GM23248 (cell line): ENCODE measurements around the gene MAGEA4. TPM values are rescaled to one million over a fixed set of nuclear protein-coding genes. Genes with fewer than 3 reads are reported as not detected.

Experiments used
- DNase-seq: peaks from one replicate; pipeline ENCODE4 v3.0.0-alpha.2; 2015
- H2AFZ ChIP-seq: fragments of 200-600 bp; sonication (generic); 2 replicates; pipeline ENCODE4 v1.6.1; 2016; ENCODE audit warnings: antibody characterized with exemption
- H3F3A ChIP-seq: fragments of 200-600 bp; sonication (generic); 2 replicates; pipeline ENCODE4 v1.6.1; 2016; ENCODE audit warnings: mild to moderate bottlenecking, antibody characterized with exemption, mixed run types; ENCODE audit not compliant: insufficient read depth
- H3K27ac ChIP-seq: fragments of 200-600 bp; sonication (generic); 2 replicates; pipeline ENCODE4 v1.5.1; 2016; ENCODE audit warnings: mild to moderate bottlenecking
- H3K27me3 ChIP-seq: fragments of 200-600 bp; sonication (generic); replicated peaks from 2 replicates; pipeline ENCODE4 v1.6.1; 2016; ENCODE audit warnings: mild to moderate bottlenecking; ENCODE audit not compliant: insufficient read depth
- H3K36me3 ChIP-seq: fragments of 200-600 bp; sonication (generic); 2 replicates; pipeline ENCODE4 v1.6.1; 2016; ENCODE audit warnings: low read depth, mild to moderate bottlenecking
- H3K4me1 ChIP-seq: fragments of 200-600 bp; sonication (generic); 2 replicates; pipeline ENCODE4 v1.6.1; 2016; ENCODE audit warnings: mild to moderate bottlenecking; ENCODE audit not compliant: insufficient read depth
- H3K4me2 ChIP-seq: fragments of 200-600 bp; sonication (generic); one replicate; pipeline ENCODE4 v1.6.1; 2016; ENCODE audit warnings: mild to moderate bottlenecking; ENCODE audit not compliant: unreplicated experiment
- H3K4me3 ChIP-seq: fragments of 200-600 bp; sonication (generic); 2 replicates; pipeline ENCODE4 v1.5.1; 2016; ENCODE audit warnings: mild to moderate bottlenecking
- H3K79me2 ChIP-seq: fragments of 200-600 bp; sonication (generic); 2 replicates; pipeline ENCODE4 v1.6.1; 2016; ENCODE audit warnings: mild to moderate bottlenecking; ENCODE audit not compliant: insufficient read depth
- H3K9ac ChIP-seq: fragments of 200-600 bp; sonication (generic); 2 replicates; pipeline ENCODE4 v1.6.1; 2016; ENCODE audit warnings: mild to moderate bottlenecking
- H3K9me2 ChIP-seq: fragments of 200-600 bp; sonication (generic); 2 replicates; pipeline ENCODE4 v1.6.1; 2016; ENCODE audit warnings: mixed run types, mild to moderate bottlenecking, moderate library complexity; ENCODE audit not compliant: insufficient read depth
- H3K9me3 ChIP-seq: fragments of 200-600 bp; sonication (generic); one replicate; pipeline ENCODE4 v1.6.1; 2017; ENCODE audit warnings: low read depth
- H4K20me1 ChIP-seq: fragments of 200-600 bp; sonication (generic); 2 replicates; pipeline ENCODE4 v1.6.0; 2016; ENCODE audit not compliant: insufficient read depth
- EZH2 ChIP-seq: fragments of 200-600 bp; sonication (generic); IDR thresholded peaks from 2 replicates; pipeline ENCODE4 v1.6.1; 2018; ENCODE audit warnings: antibody characterized with exemption, mild to moderate bottlenecking; ENCODE audit not compliant: insufficient read depth, poor library complexity, severe bottlenecking
- EZH2phosphoT487 ChIP-seq: fragments of 200-600 bp; sonication (generic); IDR thresholded peaks from 2 replicates; pipeline ENCODE4 v1.6.1; 2018; ENCODE audit warnings: antibody characterized with exemption, moderate library complexity, mild to moderate bottlenecking, low read depth; ENCODE audit not compliant: insufficient read depth
- WGBS, 2 experiments: methylation state at CpG; one replicate each; pipeline ENCODE4 v1.1.6; 2015 to 2017; ENCODE audit warnings: low lambda C conversion rate in 2 of 2, low coverage in 1 of 2; ENCODE audit errors: missing lambda C conversion rate in 2 of 2; 5-methylcytosine and 5-hydroxymethylcytosine counted together
- in situ Hi-C: fragments of 300-500 bp; cut with MboI; formaldehyde crosslinking; loops from 2 replicates; pipeline ENCODE4 v1.15.0; 2020
- polyA plus RNA-seq: library from polyadenylated mRNA; unstranded; fragments of >200 nt; fragmentation: Nextera tagmentation; extraction: Ambion mirVana; gene quantifications from 2 replicates; pipeline ENCODE4 v1.2.1, GENCODE V29; 2016
- total RNA-seq: library from RNA; depleted of rRNA; stranded (reverse); fragments of >200 nt; shearing (Covaris generic); gene quantifications from 2 replicates; pipeline ENCODE4 v1.2.3, GENCODE V29; 2014; rRNA removed

The MAGEA4 gene
- not detected in 2 replicates for total RNA-seq
- polyA plus RNA-seq, result not detected in 2 replicates

- Histone ChIP-seq H3F3A (no peaks in the 10 kb centered on the region), H3K4me3 (no peak within 1 kb of the TSS), H3K36me3 (no peaks in the 10 kb centered on the region), H3K9me2 (no peaks in the 10 kb centered on the region), H2AFZ (no peak within 1 kb of the TSS), H3K4me1 (no peaks in the 10 kb centered on the region), H3K9ac (no peak within 1 kb of the TSS), H3K27ac (no peak within 1 kb of the TSS), H3K9me3 (no peaks in the 10 kb centered on the region), H3K27me3 (no peaks in the 10 kb centered on the region), H3K4me2 (no peak within 1 kb of the TSS), H4K20me1 (no peaks in the 10 kb centered on the region), H3K79me2 (no peaks in the 10 kb centered on the region)
- DNase-seq, result no peak
- no peak for TF ChIP-seq EZH2
- no peak for TF ChIP-seq EZH2phosphoT487
- WGBS, 2 experiments, result 96 to 97% methylated on average over 10 to 11 of the region's 11 CpGs
- in situ Hi-C loops, result no loop called here
Observed at GRCh38 chrX:151912780-151913179, at the start of gene MAGEA4. MAGEA4 (plus strand) TSS chrX:151912889; CDS start chrX:151923665, 10,776 bp downstream.

- Histone ChIP-seq H3F3A (peaks cover 12% of the 10 kb centered on the region), H3K4me1 (peaks cover 22% of the 10 kb centered on the region), H3K79me2 (no peaks in the 10 kb centered on the region), H4K20me1 (no peaks in the 10 kb centered on the region), H3K36me3 (no peaks in the 10 kb centered on the region), H3K27me3 (no peaks in the 10 kb centered on the region), H3K4me2 (peak overlapping the region; percentile 76), H3K9me3 (no peaks in the 10 kb centered on the region), H3K9ac (peak overlapping the region; percentile 79), H2AFZ (no peak overlapping the region), H3K27ac (peak overlapping the region; percentile 95), H3K4me3 (peak overlapping the region; percentile 61), H3K9me2 (no peaks in the 10 kb centered on the region)
- 0% methylated on average over 1 of the region's 1 CpG for WGBS, 2 experiments
- no peak for TF ChIP-seq EZH2
- no peak for TF ChIP-seq EZH2phosphoT487
- in situ Hi-C loops, result no loop called here
- peak; percentile 60 for DNase-seq
Observed at GRCh38 chrX:151870602-151871001, 42.1 kb upstream of the MAGEA4 start.

GRCh38 chrX:151871244-151871643 is 41.4 kb upstream of the MAGEA4 start:
- Histone ChIP-seq H3F3A (peaks cover 12% of the 10 kb centered on the region), H3K4me1 (peaks cover 22% of the 10 kb centered on the region), H3K27ac (peak overlapping the region; percentile 95), H3K27me3 (no peaks in the 10 kb centered on the region), H3K4me3 (peak overlapping the region; percentile 61), H3K9me2 (no peaks in the 10 kb centered on the region), H3K9me3 (no peaks in the 10 kb centered on the region), H3K79me2 (no peaks in the 10 kb centered on the region), H3K36me3 (no peaks in the 10 kb centered on the region), H4K20me1 (no peaks in the 10 kb centered on the region), H2AFZ (no peak overlapping the region), H3K4me2 (no peak overlapping the region), H3K9ac (peak overlapping the region; percentile 79)
- peak; percentile 90 for DNase-seq
- in situ Hi-C loops, result no loop called here
- TF ChIP-seq EZH2phosphoT487 (no peak), EZH2 (no peak)
- 0% methylated on average over 3 of the region's 3 CpGs for WGBS, 2 experiments

- no peaks in the 10 kb centered on the region for H3K9me2 ChIP-seq
- no peak overlapping the region for H2AFZ ChIP-seq
- no peak overlapping the region for H3K27ac ChIP-seq
- H4K20me1 ChIP-seq, result no peaks in the 10 kb centered on the region
- peaks cover 12% of the 10 kb centered on the region for H3F3A ChIP-seq
- H3K27me3 ChIP-seq, result no peaks in the 10 kb centered on the region
- 83 to 84% methylated on average over 2 of the region's 2 CpGs for WGBS, 2 experiments
- in situ Hi-C loops, result no loop called here
- no peak for DNase-seq
- no peak overlapping the region for H3K4me2 ChIP-seq
- no peaks in the 10 kb centered on the region for H3K9me3 ChIP-seq
- no peak overlapping the region for H3K9ac ChIP-seq
- H3K4me3 ChIP-seq, result no peak overlapping the region
- H3K36me3 ChIP-seq, result no peaks in the 10 kb centered on the region
- peaks cover 22% of the 10 kb centered on the region for H3K4me1 ChIP-seq
- H3K79me2 ChIP-seq, result no peaks in the 10 kb centered on the region
- no peak for TF ChIP-seq EZH2
- TF ChIP-seq EZH2phosphoT487, result no peak
Observed at GRCh38 chrX:151873096-151873495, 39.6 kb upstream of the MAGEA4 start.
